Measurements from ENCODE around the gene PADI1. TPM values are rescaled to one million over a fixed set of nuclear protein-coding genes. Genes with fewer than 3 reads are reported as not detected.

PADI1 gene
- total and polyA plus RNA-seq, 10 donors: 0.03 to 0.76 (median 0.31) TPM; not detected in 4

- H3K9me3 ChIP-seq: no peaks in the 10 kb centered on the region
- no peak for DNase-seq
- TF ChIP-seq POLR2AphosphoS5 (IDR thresholded peaks at IDR 0.05) (no peak), CTCF (IDR thresholded peaks at IDR 0.05 in 8 of 11, conservative IDR thresholded peaks at IDR 0.05 in 3 of 11) (no peak), POLR2A (IDR thresholded peaks at IDR 0.05) (no peak)
- intact Hi-C loops (cut with DNase I; ENCODE audit: low total_unique reads): no loop called here
- no peak overlapping the region for H3K4me3 ChIP-seq
- no peak overlapping the region for H3K27ac ChIP-seq
- WGBS, 5 donors: 52 to 83% (median 72%) methylated on average over 5 of the region's 5 CpGs
- H3K27me3 ChIP-seq (replicated peaks in 1 of 7): peaks cover 0 to 61% (median 0%) of the 10 kb centered on the region in 7 donors
- peaks cover 0 to 3% (median 0%) of the 10 kb centered on the region in 6 donors for H3K4me1 ChIP-seq
- H3K36me3 ChIP-seq: no peaks in the 10 kb centered on the region
Measured at GRCh38 chr1:17255336-17255735, 50.4 kb downstream of the PADI1 start.

DNA sequence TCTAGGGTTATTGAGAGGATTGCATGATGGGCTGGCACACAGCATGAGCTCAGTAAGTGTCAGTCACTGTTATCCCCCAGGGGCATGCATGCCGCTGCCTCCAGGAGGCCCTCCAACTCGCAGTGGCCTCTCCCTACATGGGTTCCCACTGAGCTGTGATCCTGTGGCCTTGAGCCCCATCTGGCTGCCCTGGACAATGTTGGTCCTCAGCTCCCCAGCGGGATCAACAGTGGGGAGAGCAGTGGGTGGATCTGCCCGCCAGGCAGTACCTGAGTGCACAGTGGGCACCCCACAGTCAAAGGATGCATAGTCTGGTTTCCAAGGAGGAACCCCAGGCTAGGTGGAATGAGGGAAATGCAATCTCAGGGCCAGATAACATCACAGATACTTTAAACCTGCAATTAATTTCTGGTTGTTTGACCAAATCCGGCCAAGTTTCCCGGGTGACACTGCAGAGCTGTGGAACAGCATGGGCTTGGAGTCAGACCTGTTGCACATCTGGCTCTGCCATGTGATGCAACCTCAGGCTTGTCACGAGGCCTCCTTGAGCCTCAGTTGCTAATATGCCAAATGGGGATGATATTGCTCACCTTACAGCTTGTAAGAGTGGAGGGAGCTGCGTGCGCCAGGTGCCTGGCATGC lies 53.3 kb downstream of the PADI1 start:
- H3K4me1 ChIP-seq: no peaks in the 10 kb centered on the region
- no peak overlapping the region for H3K4me3 ChIP-seq
- no peak overlapping the region for H3K27ac ChIP-seq
- no peaks in the 10 kb centered on the region for H3K36me3 ChIP-seq
- peaks cover 0 to 9% (median 0%) of the 10 kb centered on the region in 8 donors for H3K9me3 ChIP-seq
- intact Hi-C loops (cut with DNase I; ENCODE audit: low total_unique reads): no loop called here
- H3K27me3 ChIP-seq (replicated peaks in 1 of 7): peaks cover 0 to 46% (median 0%) of the 10 kb centered on the region in 7 donors
- DNase-seq: no peak
- TF ChIP-seq POLR2AphosphoS5 (IDR thresholded peaks at IDR 0.05) (no peak), CTCF (IDR thresholded peaks at IDR 0.05 in 8 of 11, conservative IDR thresholded peaks at IDR 0.05 in 3 of 11) (no peak), POLR2A (IDR thresholded peaks at IDR 0.05) (no peak)
- 79 to 87% (median 80%) methylated on average over 7 to 9 of the region's 9 CpGs for WGBS, 5 donors

- WGBS, 5 donors: 83 to 90% (median 86%) methylated on average over 6 of the region's 6 CpGs
- Histone ChIP-seq H3K27me3 (replicated peaks in 1 of 7) (peaks cover 0 to 46% (median 0%) of the 10 kb centered on the region in 7 donors), H3K4me1 (no peaks in the 10 kb centered on the region), H3K4me3 (no peak overlapping the region), H3K9me3 (peaks cover 0 to 9% (median 0%) of the 10 kb centered on the region in 8 donors), H3K27ac (no peak overlapping the region), H3K36me3 (no peaks in the 10 kb centered on the region)
- no peak for TF ChIP-seq POLR2AphosphoS5 (IDR thresholded peaks at IDR 0.05)
- TF ChIP-seq CTCF (IDR thresholded peaks at IDR 0.05 in 8 of 11, conservative IDR thresholded peaks at IDR 0.05 in 3 of 11): no peak
- TF ChIP-seq POLR2A (IDR thresholded peaks at IDR 0.05): no peak
- no peak for DNase-seq
- intact Hi-C loops (cut with DNase I; ENCODE audit: low total_unique reads): no loop called here
Measured at GRCh38 chr1:17258758-17259130, 53.8 kb downstream of the PADI1 start.

DNA sequence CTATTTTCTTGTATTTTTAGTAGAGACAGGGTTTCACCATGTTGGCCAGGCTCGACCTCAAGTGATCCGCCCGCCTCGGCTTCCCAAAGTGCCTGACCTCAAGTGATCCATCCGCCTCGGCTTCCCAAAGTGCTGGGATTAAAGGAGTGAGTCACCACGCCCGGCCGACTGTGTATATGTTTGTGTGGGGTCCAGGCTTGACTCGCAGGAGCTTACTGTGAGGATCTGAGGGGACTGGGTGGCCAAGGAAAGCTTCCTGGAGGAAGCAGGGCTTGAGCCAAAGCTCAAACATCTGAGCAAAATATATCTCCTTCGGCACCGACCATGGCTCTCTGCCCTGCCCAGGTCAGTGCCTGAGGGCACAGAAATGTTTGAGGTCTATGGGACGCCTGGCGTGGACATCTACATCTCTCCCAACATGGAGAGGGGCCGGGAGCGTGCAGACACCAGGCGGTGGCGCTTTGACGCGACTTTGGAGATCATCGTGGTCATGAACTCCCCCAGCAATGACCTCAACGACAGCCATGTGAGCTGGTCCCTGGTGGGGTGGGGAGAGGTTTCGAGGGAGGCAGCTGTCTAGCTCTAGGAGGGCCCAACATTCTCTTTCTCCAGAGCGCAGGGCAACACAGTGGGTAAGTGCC lies 54.4 kb downstream of the PADI1 start:
- DNase-seq: no peak
- 76 to 94% (median 82%) methylated on average over 18 to 24 of the region's 24 CpGs for WGBS, 5 donors
- H3K4me1 ChIP-seq: no peaks in the 10 kb centered on the region
- peaks cover 0 to 9% (median 0%) of the 10 kb centered on the region in 8 donors for H3K9me3 ChIP-seq
- intact Hi-C loops (cut with DNase I; ENCODE audit: low total_unique reads): no loop called here
- H3K27me3 ChIP-seq (replicated peaks in 1 of 7): peaks cover 0 to 46% (median 0%) of the 10 kb centered on the region in 7 donors
- no peaks in the 10 kb centered on the region for H3K36me3 ChIP-seq
- no peak overlapping the region for H3K4me3 ChIP-seq
- no peak for TF ChIP-seq POLR2AphosphoS5 (IDR thresholded peaks at IDR 0.05)
- no peak for TF ChIP-seq POLR2A (IDR thresholded peaks at IDR 0.05)
- TF ChIP-seq CTCF (IDR thresholded peaks at IDR 0.05 in 8 of 11, conservative IDR thresholded peaks at IDR 0.05 in 3 of 11): no peak
- H3K27ac ChIP-seq: no peak overlapping the region

Data from spleen (tissue), 11 donors.